Activated CD8-positive, alpha-beta memory T cell treated with anti-CD3 and anti-CD28 coated beads for 48 hours (primary cell): ENCODE data around the gene LDLRAD3.
"Not testable (repeated sequence)": the region's sequence is repeated elsewhere in the genome, so short reads cannot be mapped to it uniquely, and the experiment has no call there.

Source experiments
- DNase-seq, 3 experiments: peaks; one replicate each; pipeline ENCODE4 v3.0.0-alpha.2; 2020; ENCODE audit warnings: low read depth in 2 of 3, low spot score in 2 of 3

LDLRAD3 gene

DNA sequence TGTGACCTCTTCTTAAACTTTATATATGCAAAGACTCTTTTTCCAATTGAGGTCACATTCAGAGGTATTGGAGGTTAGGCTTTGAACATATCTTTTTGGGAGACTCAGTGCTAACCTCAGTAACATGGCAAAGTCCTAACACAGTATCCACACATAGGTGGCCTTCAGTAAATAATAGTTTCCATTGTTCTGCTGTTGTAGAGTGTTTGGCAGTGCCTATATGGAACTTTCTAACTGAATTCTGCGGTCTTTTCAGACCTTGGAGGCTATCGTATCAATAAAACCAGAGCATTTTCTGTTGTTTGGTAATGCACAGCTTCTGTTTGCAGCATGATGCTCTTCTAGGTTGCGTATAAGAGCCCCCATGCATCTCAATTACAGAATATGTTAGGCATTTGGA, 47.0 kb downstream of the LDLRAD3 start:
- DNase-seq: no peak

DNA sequence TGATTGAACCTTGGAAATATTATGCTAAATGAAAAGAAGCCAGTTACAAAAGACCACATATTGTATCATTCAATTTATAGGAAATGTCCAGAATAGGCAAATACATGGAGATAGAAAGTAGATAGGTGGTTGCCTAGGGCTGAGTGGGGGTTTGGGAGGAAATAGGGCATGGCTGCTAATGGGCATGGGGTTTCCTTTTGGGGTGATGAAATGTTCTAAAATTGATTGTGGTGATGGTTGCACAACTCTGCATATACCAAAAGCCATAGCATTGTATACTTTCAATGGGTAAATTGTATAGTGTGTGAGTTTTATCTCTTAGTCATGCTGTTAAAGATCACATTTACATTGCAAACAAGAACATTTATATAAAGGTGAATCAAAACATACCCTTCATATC, 48.7 kb downstream of the LDLRAD3 start:
- no peak for DNase-seq

DNA sequence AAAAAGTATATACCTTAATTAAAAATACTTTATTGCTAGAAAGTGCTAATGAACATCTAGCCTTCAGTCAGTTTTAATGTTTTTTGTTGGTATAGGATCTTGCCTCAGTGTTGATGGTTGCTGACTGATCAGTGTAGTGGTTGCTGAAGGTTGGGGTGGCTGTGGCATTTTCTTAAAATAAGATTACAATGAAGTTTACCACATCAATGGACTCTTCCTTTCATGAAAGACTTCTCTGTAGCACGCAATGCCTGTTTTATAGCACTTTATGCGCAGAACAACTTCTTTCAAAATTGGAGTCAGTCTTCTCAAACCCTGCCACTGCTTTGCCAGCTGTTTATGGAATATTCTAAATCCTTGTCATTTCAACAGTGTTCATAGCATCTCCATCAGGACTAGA, 50.6 kb downstream of the LDLRAD3 start:
- no peak for DNase-seq

DNA sequence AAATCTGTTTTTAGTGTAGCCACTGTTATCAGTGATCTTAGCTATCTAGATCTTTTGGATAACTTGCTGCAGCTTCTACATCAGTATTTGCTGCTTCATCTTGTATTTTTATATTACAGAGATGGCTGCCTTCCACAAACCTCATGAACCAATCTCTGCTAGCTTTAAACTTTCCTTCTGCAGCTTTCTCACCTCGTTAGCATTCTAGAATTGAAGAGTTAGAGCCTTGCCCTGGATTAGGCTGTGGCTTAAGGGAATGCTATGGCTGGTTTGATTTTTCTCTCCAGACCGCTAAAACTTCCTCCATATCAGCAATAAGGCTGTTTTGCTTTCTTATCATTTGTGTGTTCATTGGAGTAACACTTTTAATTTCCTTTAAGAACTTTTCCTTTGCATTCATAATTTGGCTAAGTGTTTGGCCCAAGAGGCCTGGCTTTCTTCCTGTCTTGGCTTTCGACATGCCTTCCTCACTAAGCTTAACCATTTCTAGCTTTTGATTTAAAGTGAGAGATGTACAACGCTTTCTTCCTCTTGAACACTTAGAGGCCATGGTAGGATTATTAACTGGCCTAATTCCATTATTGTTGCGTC, 51.9 kb downstream of the LDLRAD3 start:
- DNase-seq: no peak

DNA sequence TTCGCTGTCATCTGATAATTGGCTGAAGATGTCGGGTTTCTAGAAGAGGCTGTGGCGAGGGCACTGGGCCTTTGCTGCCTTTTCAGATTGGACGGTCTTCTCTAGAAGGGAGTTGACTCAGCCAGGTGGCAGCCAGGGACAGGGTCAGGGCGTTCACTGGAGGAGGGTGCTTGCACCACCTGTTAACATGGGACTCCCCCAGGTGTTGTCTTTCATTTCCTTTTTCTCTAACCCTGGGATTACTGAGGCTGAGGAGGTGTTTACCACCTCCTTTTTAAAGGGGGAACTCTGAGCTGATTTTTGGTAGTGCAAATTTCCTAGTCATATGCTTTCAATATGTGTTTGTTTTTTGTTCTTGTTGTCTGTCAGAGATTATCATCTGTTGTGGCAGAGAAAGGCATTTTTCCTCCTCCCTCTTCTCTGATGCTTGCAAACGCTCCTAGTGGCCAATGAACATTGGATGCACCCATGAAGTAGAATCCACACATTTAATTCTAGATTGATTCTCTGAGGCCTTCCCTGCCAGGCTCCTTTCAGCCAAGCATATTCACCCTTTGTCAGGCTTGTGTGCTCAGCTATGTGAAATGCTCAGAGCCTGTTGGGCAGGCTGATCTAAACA, 54.1 kb downstream of the LDLRAD3 start:
- no peak for DNase-seq

DNA sequence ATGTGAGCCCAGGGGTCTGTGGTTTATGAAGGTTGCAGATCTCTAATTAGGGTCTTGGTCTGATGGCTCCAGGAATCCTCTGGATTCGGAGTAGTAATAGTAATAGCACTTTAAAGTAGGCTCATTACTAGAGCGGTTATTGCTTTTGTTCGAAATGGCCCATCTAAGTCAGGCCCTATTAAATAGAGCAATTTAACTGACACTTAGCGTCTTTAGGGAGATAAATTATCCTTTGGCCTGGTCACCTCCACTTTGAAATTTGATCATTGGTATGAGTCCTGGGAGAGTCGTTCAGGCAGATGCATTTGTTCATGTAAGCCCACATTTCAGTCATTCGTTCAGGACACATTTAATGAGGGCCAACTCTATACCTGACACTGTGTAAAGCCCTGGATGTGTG, 54.8 kb downstream of the LDLRAD3 start:
- no peak for DNase-seq

DNA sequence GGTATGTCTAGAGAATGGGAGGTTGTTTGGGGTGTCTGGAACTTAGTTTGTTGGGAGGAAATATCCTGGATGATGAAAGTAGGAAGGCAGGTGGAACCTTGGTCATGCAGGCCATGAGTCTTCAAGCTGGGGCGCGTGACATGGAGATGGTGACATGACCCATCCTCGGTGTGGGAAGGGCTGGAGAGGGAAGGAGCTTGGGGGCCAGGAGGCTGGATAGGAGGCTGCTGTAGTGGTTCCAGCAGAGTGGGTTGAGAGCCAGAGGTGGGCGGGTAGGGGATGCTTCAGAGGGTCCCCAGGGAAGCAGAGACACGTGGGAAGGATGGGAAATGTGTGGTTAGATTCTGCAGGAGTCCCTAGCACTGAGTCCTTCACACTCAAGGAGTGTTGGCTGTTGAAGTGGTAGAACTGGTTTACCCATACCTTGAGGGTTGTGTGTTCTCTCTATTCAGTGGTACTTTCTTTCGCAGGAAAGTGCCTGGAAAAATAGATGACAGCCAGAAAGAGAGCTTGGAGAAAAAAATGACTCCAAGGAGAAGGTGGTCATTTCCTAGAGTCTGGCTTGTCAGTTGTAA, 56.8 kb downstream of the LDLRAD3 start:
- no peak for DNase-seq

DNA sequence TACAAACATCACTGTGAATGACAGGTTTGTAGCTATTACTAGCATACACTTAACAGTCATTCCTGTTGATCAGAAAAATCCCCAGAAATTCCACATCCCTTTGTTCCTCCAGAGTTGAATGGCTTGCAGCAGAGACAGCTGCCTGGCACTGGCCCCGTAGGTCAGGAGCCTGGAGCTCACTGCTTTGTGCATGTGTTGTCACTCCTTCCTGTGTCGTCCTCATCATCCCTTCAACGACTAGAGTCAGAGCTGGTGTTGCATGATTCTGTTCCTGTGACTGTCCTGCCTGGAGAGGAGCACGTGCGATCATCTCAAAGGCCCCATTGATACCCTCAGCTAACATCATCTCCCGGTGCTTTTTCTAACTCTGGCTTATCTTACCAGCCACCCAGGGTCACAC, 58.3 kb downstream of the LDLRAD3 start:
- no peak for DNase-seq

DNA sequence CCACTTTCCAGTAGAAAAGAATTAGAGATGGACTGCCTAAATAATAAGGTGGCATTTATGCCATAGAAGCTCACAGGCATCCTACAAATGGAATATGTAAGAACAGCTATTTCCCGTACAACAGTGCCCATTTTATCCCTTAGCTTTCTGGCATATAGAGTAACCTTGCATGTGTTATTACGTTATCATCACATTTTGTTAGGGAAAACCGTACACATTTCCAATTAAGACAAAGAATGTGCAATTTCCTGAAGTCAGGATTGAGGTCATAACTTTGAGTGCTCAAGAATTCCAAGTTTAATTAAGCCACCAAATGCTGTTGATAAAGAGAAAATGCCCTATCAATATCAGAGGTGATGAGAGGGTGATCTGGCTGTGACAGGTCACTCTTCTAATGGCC, 58.9 kb downstream of the LDLRAD3 start:
- DNase-seq: no peak

DNA sequence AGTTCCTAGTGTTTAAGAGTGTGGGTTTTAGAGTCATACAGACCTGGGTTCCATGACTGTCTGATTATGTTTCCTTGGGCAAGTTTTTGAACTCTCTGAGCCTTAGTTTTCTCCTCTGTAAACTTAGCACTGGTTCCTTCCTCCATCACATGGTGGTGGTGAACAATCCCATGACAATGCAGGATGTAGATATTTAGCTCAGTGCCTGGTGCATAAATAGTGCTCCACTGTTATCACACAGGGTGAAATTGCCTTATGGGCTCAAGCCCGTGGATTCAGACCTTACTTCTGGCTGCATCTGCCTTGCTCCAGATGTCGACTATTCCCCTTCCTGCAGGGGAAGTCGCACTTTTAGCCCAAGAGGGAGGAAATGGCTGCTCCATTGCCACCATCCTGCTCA, 62.7 kb downstream of the LDLRAD3 start:
- no peak for DNase-seq

DNA sequence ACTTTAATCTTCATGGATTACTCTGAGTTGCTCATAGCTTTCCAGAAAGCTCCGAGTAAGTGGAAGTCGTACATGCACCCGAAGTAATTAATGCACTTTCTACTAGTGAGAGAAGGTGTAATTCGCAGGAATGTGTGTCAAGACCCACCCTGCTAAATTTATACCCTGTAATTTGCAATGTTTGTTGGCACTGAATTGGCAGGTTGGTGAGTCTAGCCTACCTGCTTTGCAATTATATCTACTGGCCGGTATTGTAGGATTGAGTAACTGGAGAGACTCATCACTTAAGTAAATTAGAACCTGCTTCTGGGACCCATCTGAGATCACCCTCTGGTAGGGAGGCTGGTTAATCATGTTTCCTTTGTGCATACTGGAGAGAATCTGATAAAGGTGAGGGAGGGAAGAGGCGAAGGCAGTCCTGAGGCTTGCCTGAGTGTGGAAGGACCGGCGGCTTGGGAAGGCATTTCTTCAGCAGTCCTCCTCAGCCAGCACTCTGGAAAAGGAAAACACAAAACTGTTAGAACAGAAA, 63.3 kb downstream of the LDLRAD3 start:
- DNase-seq: no peak

DNA sequence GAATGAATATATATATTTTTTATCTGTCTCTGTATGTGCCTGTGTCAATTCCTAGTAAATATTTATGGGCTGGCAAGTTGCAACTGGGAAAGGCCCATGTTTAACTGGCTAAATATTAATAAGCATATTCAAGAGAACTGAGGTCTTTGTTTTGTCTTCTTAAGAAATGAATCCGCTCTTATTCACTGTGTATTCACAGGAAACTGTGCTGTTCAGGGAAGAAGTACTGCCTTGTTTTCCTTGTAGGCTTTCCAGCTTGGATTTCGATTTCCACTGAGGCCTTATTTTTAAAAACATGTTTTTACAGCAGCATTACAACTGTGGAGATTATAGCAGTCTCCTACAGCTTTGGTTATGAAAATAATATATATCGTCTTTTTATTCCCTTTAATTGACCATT, 64.7 kb downstream of the LDLRAD3 start:
- no peak for DNase-seq

DNA sequence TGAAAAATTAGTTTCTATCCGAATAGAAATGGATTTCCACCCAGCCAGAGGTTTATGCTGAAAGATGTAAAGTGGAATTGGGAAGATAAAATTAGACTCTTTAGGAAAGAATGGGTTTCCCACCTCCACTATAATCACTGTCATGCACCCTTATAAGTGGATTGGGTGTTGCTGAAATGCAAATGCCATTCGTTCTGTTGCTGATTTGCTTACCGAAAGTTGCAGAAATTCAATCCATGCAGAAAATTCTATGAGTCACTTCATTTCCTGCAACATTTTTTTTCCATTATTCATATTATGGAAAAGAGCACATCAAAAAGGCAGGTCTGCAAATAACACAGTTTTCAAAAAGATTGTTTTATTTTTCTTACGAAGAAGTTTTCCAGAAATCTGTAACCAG, 65.6 kb downstream of the LDLRAD3 start:
- DNase-seq: no peak

DNA sequence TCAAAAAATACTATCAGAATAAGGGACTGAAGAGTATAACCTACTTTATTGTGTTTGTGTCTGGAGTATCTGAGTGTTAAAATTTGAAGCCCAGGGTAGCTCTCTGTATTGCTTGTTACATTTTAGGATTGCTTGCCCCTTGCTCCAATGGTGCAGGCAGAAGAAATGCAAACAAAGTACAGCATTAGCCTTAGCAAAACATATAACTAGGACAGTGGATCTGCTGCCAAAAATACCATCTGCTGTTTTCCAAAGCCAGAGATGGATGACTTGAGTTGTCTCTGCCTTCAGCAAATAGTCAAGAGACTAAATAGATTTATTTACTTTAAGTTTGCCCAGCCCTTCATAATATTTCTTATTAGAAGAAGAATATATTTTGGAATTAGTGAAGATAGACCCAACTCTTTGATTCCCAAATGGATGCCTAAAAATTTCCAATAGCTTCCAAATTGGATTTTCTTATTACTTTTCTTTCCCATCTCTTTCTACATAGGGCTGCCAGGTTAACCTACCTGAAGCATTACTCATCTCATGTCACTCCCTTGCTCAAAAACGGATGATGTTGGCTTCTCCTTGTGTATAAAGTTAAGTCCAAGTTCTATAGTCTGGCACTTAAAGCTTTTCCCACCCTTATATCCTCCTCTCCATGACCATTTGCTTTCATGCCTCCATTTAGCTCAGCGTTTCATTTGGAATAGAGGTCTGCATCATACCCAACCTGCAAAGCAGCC, 66.3 kb downstream of the LDLRAD3 start:
- no peak for DNase-seq

DNA sequence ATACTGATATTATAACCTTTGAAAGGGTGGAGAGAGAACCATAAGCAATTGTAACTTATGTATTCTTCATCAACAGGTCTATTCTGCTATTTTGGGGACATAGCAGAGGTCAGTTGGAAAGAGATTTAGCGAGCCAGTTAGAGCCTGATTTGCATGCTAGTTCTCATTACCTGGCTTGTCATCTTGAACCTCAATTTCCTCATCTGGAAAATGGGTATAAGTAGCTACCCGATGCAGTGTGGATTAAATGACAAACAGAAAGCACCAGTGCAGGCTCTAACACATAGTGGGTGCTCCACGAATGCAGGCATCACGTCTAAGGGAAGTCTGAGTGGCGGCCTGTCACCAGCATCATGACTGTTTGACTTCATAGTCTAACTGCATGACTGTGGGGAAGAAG, 67.7 kb downstream of the LDLRAD3 start:
- DNase-seq: no peak

DNA sequence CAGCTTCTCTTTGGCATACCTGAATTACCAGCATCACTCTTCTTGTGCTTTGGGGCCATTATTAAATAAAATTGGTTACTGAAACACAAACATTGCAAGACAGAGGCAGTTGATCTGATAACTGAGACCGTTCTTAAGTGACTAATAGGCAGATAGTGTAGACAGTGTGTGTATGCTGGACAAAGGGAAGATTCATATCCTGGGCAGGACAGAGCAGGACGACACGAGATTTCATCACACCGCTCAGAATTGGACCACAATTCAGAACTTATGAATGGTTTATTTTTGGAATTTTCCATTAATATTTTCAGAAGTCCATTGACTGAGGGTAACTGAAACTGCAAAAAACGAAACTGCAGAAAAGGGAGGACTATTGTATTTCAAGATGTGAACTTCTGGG, 68.6 kb downstream of the LDLRAD3 start:
- DNase-seq: no peak

DNA sequence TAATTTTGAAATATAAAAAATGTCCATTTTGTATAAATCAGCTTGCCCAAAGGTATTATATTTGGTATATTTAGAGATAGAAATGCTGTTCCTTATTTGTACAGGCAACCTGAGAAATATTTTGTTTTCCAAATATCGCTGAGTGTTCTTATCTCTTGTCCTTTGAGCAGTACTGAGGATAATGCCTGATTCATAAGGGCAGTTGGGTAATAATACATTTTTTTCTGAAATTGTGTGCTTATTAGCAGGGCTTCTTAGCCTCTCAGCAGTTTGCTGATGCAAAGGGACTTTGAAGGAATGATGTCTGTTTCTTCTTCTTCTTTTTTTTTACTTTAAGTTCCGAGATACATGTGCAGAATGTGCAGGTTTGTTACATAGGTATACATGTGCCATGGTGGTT, 69.1 kb downstream of the LDLRAD3 start:
- no peak for DNase-seq

DNA sequence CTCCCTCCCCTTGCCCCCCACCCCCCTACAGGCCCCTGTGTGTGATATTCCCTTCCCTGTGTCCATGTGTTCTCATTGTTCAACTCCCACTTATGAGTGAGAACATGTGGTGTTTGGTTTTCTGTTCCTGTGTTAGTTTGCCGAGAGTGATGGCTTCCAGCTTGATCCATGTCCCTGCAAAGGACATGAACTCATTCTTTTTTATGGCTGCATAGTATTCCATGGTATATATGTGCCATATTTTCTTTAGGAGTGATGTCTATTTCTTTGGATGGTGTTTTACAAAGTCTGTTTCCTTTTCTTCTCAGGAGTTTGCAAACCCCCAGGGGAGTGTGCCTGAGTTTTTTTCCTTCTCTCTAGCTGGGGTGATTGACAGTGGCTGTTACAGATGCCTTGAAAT, 69.6 kb downstream of the LDLRAD3 start:
- not testable (repeated sequence) for DNase-seq

DNA sequence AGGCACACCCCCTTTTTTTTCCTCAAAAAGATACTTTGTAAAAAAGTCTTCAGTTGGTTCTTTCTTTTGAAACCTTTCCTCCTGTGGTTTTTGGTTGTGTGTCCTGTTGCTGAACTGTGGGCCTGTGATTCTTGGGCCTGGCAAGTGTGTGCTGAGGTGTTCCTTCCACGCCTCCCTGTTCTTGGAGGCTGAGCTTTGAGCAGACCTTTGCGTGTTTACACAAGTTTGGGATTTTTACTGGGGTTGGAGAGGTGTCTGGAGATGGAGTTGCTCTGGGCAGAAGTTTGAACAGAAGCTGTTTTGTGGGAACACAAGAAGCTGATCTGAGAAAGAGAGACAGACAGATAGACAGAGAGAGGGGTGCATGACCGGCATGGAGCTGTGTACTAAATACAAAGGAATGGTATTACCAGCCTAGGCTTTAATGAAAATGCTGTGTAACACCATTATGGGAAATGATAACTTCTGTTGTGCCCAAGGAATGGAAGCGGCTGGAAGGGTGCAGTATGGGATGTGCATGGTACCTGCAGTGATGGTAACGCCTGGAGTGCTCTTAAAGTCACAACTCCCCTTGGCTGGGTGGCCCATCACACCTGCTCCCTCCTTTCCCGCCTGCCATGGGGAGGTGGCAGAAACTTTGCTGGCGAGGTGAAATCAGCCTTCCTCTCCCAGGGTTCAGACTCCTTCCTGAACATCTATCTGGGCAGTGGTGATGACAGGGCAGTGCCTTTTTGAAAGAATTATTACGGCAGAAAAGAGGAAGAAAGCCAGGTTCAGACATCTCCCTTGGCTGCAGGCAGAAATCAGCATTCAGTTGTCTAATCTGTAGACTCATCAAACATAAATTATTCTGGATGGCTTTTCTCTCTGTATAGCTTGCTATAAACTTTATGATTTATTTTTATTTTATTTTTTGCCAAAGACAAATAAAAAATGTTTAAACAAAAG, 70.4 kb downstream of the LDLRAD3 start:
- DNase-seq: no peak

DNA sequence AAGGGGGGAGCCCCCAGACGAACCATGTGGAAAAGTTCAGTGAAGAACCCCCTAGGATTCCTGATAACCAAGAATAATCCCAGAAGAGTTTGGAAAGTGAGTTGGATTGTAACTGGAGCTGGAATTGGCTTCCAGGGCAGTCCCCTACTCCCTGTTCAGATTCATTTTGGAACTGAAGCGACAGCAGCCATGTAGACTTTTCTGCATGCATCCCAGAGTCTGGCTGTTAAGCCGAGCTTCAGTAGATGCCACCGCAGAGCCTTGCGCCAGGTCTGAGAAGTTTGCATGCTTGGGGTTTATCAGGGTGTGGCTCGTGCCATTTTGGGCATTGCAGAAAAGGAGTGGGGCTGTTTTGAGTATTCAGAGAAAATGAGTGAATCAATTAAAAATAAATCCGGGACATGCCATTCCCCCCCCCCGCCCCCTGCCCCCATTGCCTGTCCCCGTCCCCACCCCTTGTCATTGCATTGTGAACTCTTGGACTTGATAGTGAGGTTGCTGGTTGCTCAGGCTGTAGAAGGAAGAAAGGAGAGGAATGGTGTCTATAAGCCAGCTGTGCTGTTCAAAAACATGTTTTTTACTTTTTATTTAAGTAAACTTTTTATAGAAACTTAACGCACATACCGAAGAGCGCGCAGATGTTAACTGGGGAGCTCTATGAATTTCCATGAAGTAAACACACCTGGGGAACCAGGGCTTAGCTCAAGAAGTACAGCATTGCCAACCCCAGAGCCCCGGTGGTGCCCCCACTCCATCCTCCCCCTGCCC, 71.2 kb downstream of the LDLRAD3 start:
- no peak for DNase-seq
